Prostate gland (tissue), 2 donors: ENCODE results near the gene DOCK4.

Experiments
- POLR2AphosphoS5 ChIP-seq: sonication (generic); formaldehyde crosslinking; IDR thresholded peaks from one replicate; pipeline ENCODE4 v1.6.1; 2017; ENCODE audit warnings: antibody characterized with exemption
- TF ChIP-seq, protein P1 (sequence below), 4 experiments: fragments of 200-600 bp in 2 of 4; fragments of 450-650 bp in 2 of 4; sonication (generic) in 2 of 4; IDR thresholded peaks; 1 replicate in 3 of 4; 2 replicates in 1 of 4; pipeline ENCODE4 v1.5.1; 2016 to 2019; ENCODE audit warnings: antibody characterized with exemption in 4 of 4, mild to moderate bottlenecking in 2 of 4, moderate library complexity in 2 of 4

DNA sequence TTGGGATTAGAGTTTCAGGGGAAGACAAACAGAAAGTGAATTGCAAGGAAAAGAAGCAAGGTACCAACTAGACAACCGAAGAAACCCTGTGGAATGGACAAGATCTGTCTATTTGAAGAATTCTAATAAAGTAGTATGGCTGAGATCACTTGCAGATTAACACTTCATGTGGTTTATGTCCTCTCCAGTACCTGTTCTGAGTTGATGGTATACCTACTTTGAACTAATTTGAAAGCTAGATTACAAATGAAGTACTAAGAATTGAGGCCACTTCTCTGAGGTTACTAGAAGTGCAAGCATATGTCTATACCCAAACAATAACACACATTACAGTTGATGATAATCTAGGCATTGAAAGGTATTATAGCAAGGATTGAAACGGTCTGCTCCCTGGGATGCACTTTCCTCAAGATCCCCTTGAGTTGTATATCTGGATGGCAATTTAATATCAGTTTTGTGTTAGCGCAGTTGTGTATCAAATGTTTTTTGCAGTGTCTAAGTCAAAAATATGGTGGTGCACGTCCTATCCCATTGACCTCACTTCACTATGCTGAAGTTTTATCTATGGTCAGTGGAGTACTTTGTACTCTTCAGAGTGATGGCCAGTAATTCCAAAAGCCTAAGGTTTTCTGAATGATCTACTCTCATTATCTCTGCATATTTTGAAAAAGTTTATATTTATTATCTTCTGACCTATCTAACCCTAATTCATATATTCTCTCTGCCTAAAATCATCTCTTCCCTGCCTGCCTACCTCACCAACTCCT, 26.2 kb upstream of the DOCK4 start:
- TF ChIP-seq, protein P1, sequence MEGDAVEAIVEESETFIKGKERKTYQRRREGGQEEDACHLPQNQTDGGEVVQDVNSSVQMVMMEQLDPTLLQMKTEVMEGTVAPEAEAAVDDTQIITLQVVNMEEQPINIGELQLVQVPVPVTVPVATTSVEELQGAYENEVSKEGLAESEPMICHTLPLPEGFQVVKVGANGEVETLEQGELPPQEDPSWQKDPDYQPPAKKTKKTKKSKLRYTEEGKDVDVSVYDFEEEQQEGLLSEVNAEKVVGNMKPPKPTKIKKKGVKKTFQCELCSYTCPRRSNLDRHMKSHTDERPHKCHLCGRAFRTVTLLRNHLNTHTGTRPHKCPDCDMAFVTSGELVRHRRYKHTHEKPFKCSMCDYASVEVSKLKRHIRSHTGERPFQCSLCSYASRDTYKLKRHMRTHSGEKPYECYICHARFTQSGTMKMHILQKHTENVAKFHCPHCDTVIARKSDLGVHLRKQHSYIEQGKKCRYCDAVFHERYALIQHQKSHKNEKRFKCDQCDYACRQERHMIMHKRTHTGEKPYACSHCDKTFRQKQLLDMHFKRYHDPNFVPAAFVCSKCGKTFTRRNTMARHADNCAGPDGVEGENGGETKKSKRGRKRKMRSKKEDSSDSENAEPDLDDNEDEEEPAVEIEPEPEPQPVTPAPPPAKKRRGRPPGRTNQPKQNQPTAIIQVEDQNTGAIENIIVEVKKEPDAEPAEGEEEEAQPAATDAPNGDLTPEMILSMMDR (IDR thresholded peaks at IDR 0.05), result no peak
- TF ChIP-seq POLR2AphosphoS5, result no peak
